ENCODE measurements around the gene SMIM45.

- TF ChIP-seq, protein P1, sequence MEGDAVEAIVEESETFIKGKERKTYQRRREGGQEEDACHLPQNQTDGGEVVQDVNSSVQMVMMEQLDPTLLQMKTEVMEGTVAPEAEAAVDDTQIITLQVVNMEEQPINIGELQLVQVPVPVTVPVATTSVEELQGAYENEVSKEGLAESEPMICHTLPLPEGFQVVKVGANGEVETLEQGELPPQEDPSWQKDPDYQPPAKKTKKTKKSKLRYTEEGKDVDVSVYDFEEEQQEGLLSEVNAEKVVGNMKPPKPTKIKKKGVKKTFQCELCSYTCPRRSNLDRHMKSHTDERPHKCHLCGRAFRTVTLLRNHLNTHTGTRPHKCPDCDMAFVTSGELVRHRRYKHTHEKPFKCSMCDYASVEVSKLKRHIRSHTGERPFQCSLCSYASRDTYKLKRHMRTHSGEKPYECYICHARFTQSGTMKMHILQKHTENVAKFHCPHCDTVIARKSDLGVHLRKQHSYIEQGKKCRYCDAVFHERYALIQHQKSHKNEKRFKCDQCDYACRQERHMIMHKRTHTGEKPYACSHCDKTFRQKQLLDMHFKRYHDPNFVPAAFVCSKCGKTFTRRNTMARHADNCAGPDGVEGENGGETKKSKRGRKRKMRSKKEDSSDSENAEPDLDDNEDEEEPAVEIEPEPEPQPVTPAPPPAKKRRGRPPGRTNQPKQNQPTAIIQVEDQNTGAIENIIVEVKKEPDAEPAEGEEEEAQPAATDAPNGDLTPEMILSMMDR (IDR thresholded peaks at IDR 0.05; ENCODE audit: poor library complexity, severe bottlenecking) = no peak
- TF ChIP-seq TAF1 (IDR thresholded peaks at IDR 0.05; ENCODE audit: low read depth) (no peak), MXI1 (conservative IDR thresholded peaks at IDR 0.05; ENCODE audit: poor library complexity, severe bottlenecking) (no peak), EZH2 (IDR thresholded peaks at IDR 0.05; ENCODE audit: borderline replicate concordance, insufficient read depth, low read length, poor library complexity, severe bottlenecking) (no peak), POLR2AphosphoS5 (IDR thresholded peaks at IDR 0.05) (no peak), RAD21 (conservative IDR thresholded peaks at IDR 0.05) (no peak), EP300 (conservative IDR thresholded peaks at IDR 0.05; ENCODE audit: poor library complexity, severe bottlenecking) (no peak)
These were observed 35.3 kb downstream of the SMIM45 start for GRCh38 chr22:41987276-41987675.

Data from neural cell (in vitro differentiated cells).